ENCODE results near the gene IMMP1L.

The IMMP1L gene

GRCh38 chr11:31450841-31451240 is 58.6 kb downstream of the IMMP1L start:
- Histone ChIP-seq H3K4me3 (no peak overlapping the region), H3K36me3 (ENCODE audit: insufficient read depth, low read length) (no peaks in the 10 kb centered on the region; the same call in 1 of the 2 replicates), H3K27ac (no peak overlapping the region), H3K9ac (ENCODE audit: insufficient read length) (no peak overlapping the region), H3K9me3 (ENCODE audit: low read depth, low read length) (no peaks in the 10 kb centered on the region)
- TF ChIP-seq EZH2 (IDR thresholded peaks at IDR 0.05) (no peak), FOXP2 (optimal IDR thresholded peaks at IDR 0.05; ENCODE audit: control extremely low read depth, extremely low read length, insufficient read depth) (no peak), POLR2AphosphoS5 (IDR thresholded peaks at IDR 0.05; ENCODE audit: borderline replicate concordance, low read depth, low read length) (no peak)
- no peak for DNase-seq (ENCODE audit: low read depth, low spot score)

GRCh38 chr11:31449040-31449439 is 60.4 kb downstream of the IMMP1L start:
- no peak for TF ChIP-seq POLR2AphosphoS5 (IDR thresholded peaks at IDR 0.05; ENCODE audit: borderline replicate concordance, low read depth, low read length)
- no peak for TF ChIP-seq EZH2 (IDR thresholded peaks at IDR 0.05)
- TF ChIP-seq FOXP2 (optimal IDR thresholded peaks at IDR 0.05; ENCODE audit: control extremely low read depth, extremely low read length, insufficient read depth), result no peak
- Histone ChIP-seq H3K27ac (no peak overlapping the region), H3K4me3 (no peak overlapping the region), H3K9ac (ENCODE audit: insufficient read length) (no peak overlapping the region), H3K36me3 (ENCODE audit: insufficient read depth, low read length) (no peaks in the 10 kb centered on the region; the same call in 1 of the 2 replicates), H3K9me3 (ENCODE audit: low read depth, low read length) (no peaks in the 10 kb centered on the region)
- DNase-seq (ENCODE audit: low read depth, low spot score), result no peak

GRCh38 chr11:31445621-31446020 is 63.8 kb downstream of the IMMP1L start:
- DNase-seq (ENCODE audit: low read depth, low spot score), result no peak
- no peak overlapping the region for H3K4me3 ChIP-seq
- H3K9me3 ChIP-seq (ENCODE audit: low read depth, low read length), result no peaks in the 10 kb centered on the region
- no peak overlapping the region for H3K27ac ChIP-seq
- H3K36me3 ChIP-seq (ENCODE audit: insufficient read depth, low read length), result no peaks in the 10 kb centered on the region; the same call in 1 of the 2 replicates
- TF ChIP-seq EZH2 (IDR thresholded peaks at IDR 0.05) (no peak), POLR2AphosphoS5 (IDR thresholded peaks at IDR 0.05; ENCODE audit: borderline replicate concordance, low read depth, low read length) (no peak), FOXP2 (optimal IDR thresholded peaks at IDR 0.05; ENCODE audit: control extremely low read depth, extremely low read length, insufficient read depth) (no peak)
- H3K9ac ChIP-seq (ENCODE audit: insufficient read length), result no peak overlapping the region

GRCh38 chr11:31443802-31444201 is 65.6 kb downstream of the IMMP1L start:
- Histone ChIP-seq H3K27ac (no peak overlapping the region), H3K4me3 (no peak overlapping the region), H3K9ac (ENCODE audit: insufficient read length) (no peak overlapping the region), H3K36me3 (ENCODE audit: insufficient read depth, low read length) (no peaks in the 10 kb centered on the region; the same call in 1 of the 2 replicates), H3K9me3 (ENCODE audit: low read depth, low read length) (no peaks in the 10 kb centered on the region)
- no peak for TF ChIP-seq EZH2 (IDR thresholded peaks at IDR 0.05)
- TF ChIP-seq POLR2AphosphoS5 (IDR thresholded peaks at IDR 0.05; ENCODE audit: borderline replicate concordance, low read depth, low read length), result no peak
- TF ChIP-seq FOXP2 (optimal IDR thresholded peaks at IDR 0.05; ENCODE audit: control extremely low read depth, extremely low read length, insufficient read depth), result no peak
- DNase-seq (ENCODE audit: low read depth, low spot score), result no peak

- Histone ChIP-seq H3K36me3 (ENCODE audit: insufficient read depth, low read length) (no peaks in the 10 kb centered on the region), H3K27ac (no peak overlapping the region), H3K9ac (ENCODE audit: insufficient read length) (no peak overlapping the region), H3K4me3 (no peak overlapping the region), H3K9me3 (ENCODE audit: low read depth, low read length) (no peaks in the 10 kb centered on the region)
- TF ChIP-seq POLR2AphosphoS5 (IDR thresholded peaks at IDR 0.05; ENCODE audit: borderline replicate concordance, low read depth, low read length), result no peak
- no peak for TF ChIP-seq FOXP2 (optimal IDR thresholded peaks at IDR 0.05; ENCODE audit: control extremely low read depth, extremely low read length, insufficient read depth)
- no peak for TF ChIP-seq EZH2 (IDR thresholded peaks at IDR 0.05)
- no peak for DNase-seq (ENCODE audit: low read depth, low spot score)
These were observed 67.3 kb downstream of the IMMP1L start for GRCh38 chr11:31442086-31442485.

- no peak overlapping the region for H3K4me3 ChIP-seq
- DNase-seq (ENCODE audit: low read depth, low spot score), result no peak
- no peak overlapping the region for H3K9ac ChIP-seq (ENCODE audit: insufficient read length)
- H3K36me3 ChIP-seq (ENCODE audit: insufficient read depth, low read length), result no peaks in the 10 kb centered on the region
- no peak overlapping the region for H3K27ac ChIP-seq
- H3K9me3 ChIP-seq (ENCODE audit: low read depth, low read length), result no peaks in the 10 kb centered on the region
- TF ChIP-seq POLR2AphosphoS5 (IDR thresholded peaks at IDR 0.05; ENCODE audit: borderline replicate concordance, low read depth, low read length) (no peak), FOXP2 (optimal IDR thresholded peaks at IDR 0.05; ENCODE audit: control extremely low read depth, extremely low read length, insufficient read depth) (no peak), EZH2 (IDR thresholded peaks at IDR 0.05) (no peak)
These were observed 68.1 kb downstream of the IMMP1L start for GRCh38 chr11:31441296-31441695.

GRCh38 chr11:31437742-31438435 is 71.5 kb downstream of the IMMP1L start:
- Histone ChIP-seq H3K36me3 (ENCODE audit: insufficient read depth, low read length) (no peaks in the 10 kb centered on the region), H3K27ac (no peak overlapping the region), H3K9ac (ENCODE audit: insufficient read length) (no peak overlapping the region), H3K9me3 (ENCODE audit: low read depth, low read length) (no peaks in the 10 kb centered on the region), H3K4me3 (no peak overlapping the region)
- TF ChIP-seq EZH2 (IDR thresholded peaks at IDR 0.05), result no peak
- TF ChIP-seq POLR2AphosphoS5 (IDR thresholded peaks at IDR 0.05; ENCODE audit: borderline replicate concordance, low read depth, low read length), result no peak
- TF ChIP-seq FOXP2 (optimal IDR thresholded peaks at IDR 0.05; ENCODE audit: control extremely low read depth, extremely low read length, insufficient read depth), result no peak
- no peak for DNase-seq (ENCODE audit: low read depth, low spot score)

- H3K4me3 ChIP-seq, result no peak overlapping the region
- no peak overlapping the region for H3K27ac ChIP-seq
- H3K36me3 ChIP-seq (ENCODE audit: insufficient read depth, low read length), result peaks cover 5% of the 10 kb centered on the region; the same call in 1 of the 2 replicates
- no peaks in the 10 kb centered on the region for H3K9me3 ChIP-seq (ENCODE audit: low read depth, low read length)
- H3K9ac ChIP-seq (ENCODE audit: insufficient read length), result no peak overlapping the region
- TF ChIP-seq EZH2 (IDR thresholded peaks at IDR 0.05) (no peak), FOXP2 (optimal IDR thresholded peaks at IDR 0.05; ENCODE audit: control extremely low read depth, extremely low read length, insufficient read depth) (no peak), POLR2AphosphoS5 (IDR thresholded peaks at IDR 0.05; ENCODE audit: borderline replicate concordance, low read depth, low read length) (no peak)
- no peak for DNase-seq (ENCODE audit: low read depth, low spot score)
These were observed 75.6 kb downstream of the IMMP1L start for GRCh38 chr11:31433851-31434250.
